Measurements from ENCODE around the gene C3orf20.

C3orf20 gene

DNA sequence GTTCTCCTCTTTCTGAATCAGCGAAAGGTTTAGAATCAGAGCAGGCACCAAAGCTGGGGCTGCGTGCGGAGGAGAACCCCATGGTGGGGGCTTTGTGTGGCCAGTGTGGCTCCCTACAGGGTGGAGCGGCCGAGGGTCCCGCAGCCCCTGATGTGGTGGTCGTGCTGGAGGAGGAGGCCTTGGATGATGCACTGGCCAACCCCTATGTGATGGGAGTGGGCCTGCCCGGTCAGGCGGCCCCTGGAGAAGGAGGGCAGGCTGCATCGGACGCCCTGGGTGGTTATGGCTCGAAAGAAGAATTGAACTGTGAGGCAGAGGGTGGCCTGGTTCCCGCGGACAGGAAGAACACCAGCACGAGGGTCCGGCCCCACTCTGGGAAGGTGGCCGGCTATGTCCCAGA, 145.2 kb downstream of the C3orf20 start:
- DNase-seq = no peak

DNA sequence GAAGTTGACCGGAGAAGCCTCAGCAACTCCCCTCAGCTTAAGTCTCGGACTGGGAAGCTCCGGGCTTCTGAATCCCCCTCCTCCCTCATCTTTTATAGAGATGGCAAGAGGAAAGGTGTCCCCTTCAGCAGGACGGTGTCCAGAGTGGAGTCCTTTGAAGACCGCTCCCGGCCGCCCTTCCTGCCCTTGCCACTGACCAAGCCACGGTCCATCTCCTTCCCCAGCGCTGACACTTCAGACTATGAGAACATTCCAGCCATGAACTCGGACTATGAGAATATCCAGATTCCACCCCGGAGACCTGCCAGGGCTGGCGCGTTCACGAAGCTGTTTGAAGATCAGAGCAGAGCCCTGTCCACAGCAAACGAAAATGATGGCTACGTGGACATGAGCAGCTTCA, 146.2 kb downstream of the C3orf20 start:
- no peak for DNase-seq

DNA sequence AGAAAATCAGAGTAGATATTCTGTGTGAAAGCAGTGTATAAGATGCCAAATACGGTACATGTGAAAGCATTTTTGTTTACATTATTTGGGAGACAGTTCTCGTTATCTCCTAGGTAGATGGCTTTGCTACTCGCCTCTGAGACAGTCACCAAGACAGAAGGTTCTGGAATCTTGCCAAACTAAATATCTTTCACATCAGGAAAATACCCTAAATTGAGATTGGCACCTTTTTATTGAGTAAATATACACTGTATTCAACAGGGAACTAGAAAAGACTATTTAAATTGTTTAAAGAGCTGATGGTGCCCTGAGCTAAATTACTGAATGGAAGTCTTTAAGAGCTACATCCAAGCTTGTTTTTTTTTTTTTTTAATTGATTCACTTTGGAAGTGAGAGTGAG, 147.2 kb downstream of the C3orf20 start:
- no peak for DNase-seq
